ENCODE measurements around the gene MYO18A. TPM values are rescaled to one million over a fixed set of nuclear protein-coding genes. Genes with fewer than 3 reads are reported as not detected.

The MYO18A gene
- total RNA-seq, 1 donor from 2014 or later, result 79.9 TPM

- Mint-ChIP-seq H3K27ac (ENCODE audit: unreplicated experiment) (no peak overlapping the region), H3K36me3 (ENCODE audit: low read depth, unreplicated experiment) (peaks cover 14% of the 10 kb centered on the region)
Observed at GRCh38 chr17:29073520-29073919, 106.7 kb downstream of the MYO18A start.

GRCh38 chr17:29073045-29073444 lies 107.2 kb downstream of the MYO18A start:
- peaks cover 3% of the 10 kb centered on the region for H3K4me1 Mint-ChIP-seq (ENCODE audit: unreplicated experiment)
- H3K36me3 Mint-ChIP-seq (ENCODE audit: low read depth, unreplicated experiment), result peaks cover 14% of the 10 kb centered on the region
- no peak overlapping the region for H3K27ac Mint-ChIP-seq (ENCODE audit: unreplicated experiment)
- H3K4me3 Mint-ChIP-seq (ENCODE audit: unreplicated experiment), result no peak overlapping the region
- no peaks in the 10 kb centered on the region for H3K9me3 Mint-ChIP-seq (ENCODE audit: unreplicated experiment)
- H3K27me3 Mint-ChIP-seq (ENCODE audit: unreplicated experiment), result peaks cover 12% of the 10 kb centered on the region
- no peak for TF ChIP-seq CTCF (IDR thresholded peaks at IDR 0.05; ENCODE audit: unreplicated experiment)
- DNase-seq (ENCODE audit: low spot score), result no peak

More at GRCh38 chr17:29073520-29073919, 106.7 kb downstream of the MYO18A start:
- peaks cover 3% of the 10 kb centered on the region for H3K4me1 Mint-ChIP-seq (ENCODE audit: unreplicated experiment)
- TF ChIP-seq CTCF (IDR thresholded peaks at IDR 0.05; ENCODE audit: unreplicated experiment), result no peak
- peaks cover 15% of the 10 kb centered on the region for H3K27me3 Mint-ChIP-seq (ENCODE audit: unreplicated experiment)
- no peak overlapping the region for H3K4me3 Mint-ChIP-seq (ENCODE audit: unreplicated experiment)
- DNase-seq (ENCODE audit: low spot score), result no peak
- H3K9me3 Mint-ChIP-seq (ENCODE audit: unreplicated experiment), result no peaks in the 10 kb centered on the region

GRCh38 chr17:29071303-29071702 lies 108.9 kb downstream of the MYO18A start:
- peaks cover 3% of the 10 kb centered on the region for H3K4me1 Mint-ChIP-seq (ENCODE audit: unreplicated experiment)
- no peaks in the 10 kb centered on the region for H3K9me3 Mint-ChIP-seq (ENCODE audit: unreplicated experiment)
- H3K36me3 Mint-ChIP-seq (ENCODE audit: low read depth, unreplicated experiment), result peaks cover 10% of the 10 kb centered on the region
- peaks cover 12% of the 10 kb centered on the region for H3K27me3 Mint-ChIP-seq (ENCODE audit: unreplicated experiment)
- no peak overlapping the region for H3K4me3 Mint-ChIP-seq (ENCODE audit: unreplicated experiment)
- no peak overlapping the region for H3K27ac Mint-ChIP-seq (ENCODE audit: unreplicated experiment)
- no peak for TF ChIP-seq CTCF (IDR thresholded peaks at IDR 0.05; ENCODE audit: unreplicated experiment)
- no peak for DNase-seq (ENCODE audit: low spot score)

GRCh38 chr17:29070781-29071180 lies 109.4 kb downstream of the MYO18A start:
- Mint-ChIP-seq H3K4me1 (ENCODE audit: unreplicated experiment) (peaks cover 3% of the 10 kb centered on the region), H3K9me3 (ENCODE audit: unreplicated experiment) (no peaks in the 10 kb centered on the region), H3K27ac (ENCODE audit: unreplicated experiment) (no peak overlapping the region), H3K4me3 (ENCODE audit: unreplicated experiment) (no peak overlapping the region), H3K36me3 (ENCODE audit: low read depth, unreplicated experiment) (peaks cover 4% of the 10 kb centered on the region), H3K27me3 (ENCODE audit: unreplicated experiment) (peaks cover 11% of the 10 kb centered on the region)
- no peak for DNase-seq (ENCODE audit: low spot score)
- no peak for TF ChIP-seq CTCF (IDR thresholded peaks at IDR 0.05; ENCODE audit: unreplicated experiment)

GRCh38 chr17:29070308-29070707 lies 109.9 kb downstream of the MYO18A start:
- no peak for TF ChIP-seq CTCF (IDR thresholded peaks at IDR 0.05; ENCODE audit: unreplicated experiment)
- Mint-ChIP-seq H3K4me3 (ENCODE audit: unreplicated experiment) (no peak overlapping the region), H3K4me1 (ENCODE audit: unreplicated experiment) (peaks cover 3% of the 10 kb centered on the region), H3K9me3 (ENCODE audit: unreplicated experiment) (no peaks in the 10 kb centered on the region), H3K27me3 (ENCODE audit: unreplicated experiment) (peaks cover 7% of the 10 kb centered on the region), H3K27ac (ENCODE audit: unreplicated experiment) (no peak overlapping the region), H3K36me3 (ENCODE audit: low read depth, unreplicated experiment) (peaks cover 3% of the 10 kb centered on the region)
- DNase-seq (ENCODE audit: low spot score), result no peak
